Cardiac muscle cell (in vitro differentiated cells and primary cell): Measurements from ENCODE around the gene LRSAM1. TPM values are rescaled to one million over a fixed set of nuclear protein-coding genes. Genes with fewer than 3 reads are reported as not detected.

Experiments used
- DNase-seq, 2 donors: peaks; one replicate each; pipeline versions ENCODE4 v3.0.0 to v3.0.0-alpha.2; 2010 to 2017; ENCODE audit warnings: low read depth in 1 of 2, low spot score in 1 of 2
- H3K27ac ChIP-seq: fragments of 200-600 bp; sonication (generic); 2 replicates; pipeline ENCODE4 v1.5.1; 2016
- H3K27me3 ChIP-seq: fragments of 200-600 bp; sonication (generic); 2 replicates; pipeline ENCODE4 v1.6.0; 2016; ENCODE audit warnings: control low read depth
- H3K36me3 ChIP-seq: fragments of 200-600 bp; sonication (generic); 2 replicates; pipeline ENCODE4 v1.5.1; 2016; ENCODE audit warnings: control low read depth
- H3K4me1 ChIP-seq: fragments of 200-600 bp; sonication (generic); 2 replicates; pipeline ENCODE4 v1.8.1; 2017; ENCODE audit warnings: low read depth, mild to moderate bottlenecking, mixed run types
- H3K4me3 ChIP-seq: fragments of 200-600 bp; sonication (generic); 2 replicates; pipeline ENCODE4 v1.5.1; 2016; ENCODE audit warnings: mild to moderate bottlenecking
- H3K9me3 ChIP-seq: fragments of 200-600 bp; sonication (generic); 2 replicates; pipeline ENCODE4 v1.5.1; 2017; ENCODE audit warnings: low read depth, mild to moderate bottlenecking, control low read depth
- CTCF ChIP-seq: IDR thresholded peaks from 2 replicates; pipeline ENCODE4 v1.5.1; 2012; ENCODE audit warnings: low read depth, mild to moderate bottlenecking, low read length
- polyA plus RNA-seq: library from polyadenylated mRNA; unstranded; fragments of >200 nt; fragmentation: Nextera tagmentation; extraction: Ambion mirVana; gene quantifications from 2 replicates; pipeline ENCODE4 v1.2.1, GENCODE V29; 2016
- total RNA-seq: library from RNA; depleted of rRNA; stranded (reverse); fragments of >200 nt; gene quantifications from 2 replicates; pipeline ENCODE4 v1.2.3, GENCODE V29; 2016

Gene LRSAM1
- total RNA-seq (32.6 and 39.4 TPM in 2 replicates), polyA plus RNA-seq (37.1 and 39.7 TPM in 2 replicates)

GRCh38 chr9:127450830-127451607 is at the start of gene LRSAM1, which contains the start of gene RPL12:
LRSAM1 (plus strand) TSS chr9:127451510; CDS start chr9:127454528, 3,018 bp downstream.
RPL12 (minus strand) TSS chr9:127451406; CDS start chr9:127451317, 89 bp downstream.
- H3K9me3 ChIP-seq: no peaks in the 10 kb centered on the region
- H3K4me1 ChIP-seq: peaks cover 22% of the 10 kb centered on the region
- H3K36me3 ChIP-seq: peaks cover 32% of the 10 kb centered on the region
- peak; percentile 96 to 98 for DNase-seq
- peak within 1 kb of the TSS; percentile 80 for H3K27ac ChIP-seq
- no peaks in the 10 kb centered on the region for H3K27me3 ChIP-seq
- peak within 1 kb of the TSS; percentile 97 for H3K4me3 ChIP-seq
- TF ChIP-seq CTCF: no peak

GRCh38 chr9:127402401-127403090 is 48.8 kb upstream of the LRSAM1 start:
- Histone ChIP-seq H3K27me3 (no peaks in the 10 kb centered on the region), H3K9me3 (no peaks in the 10 kb centered on the region), H3K4me3 (no peak overlapping the region), H3K27ac (no peak overlapping the region), H3K4me1 (peaks cover 10% of the 10 kb centered on the region), H3K36me3 (peaks cover 5% of the 10 kb centered on the region)
- TF ChIP-seq CTCF: no peak
- DNase-seq: no peak

- no peak overlapping the region for H3K4me3 ChIP-seq
- peaks cover 14% of the 10 kb centered on the region for H3K4me1 ChIP-seq
- H3K27me3 ChIP-seq: no peaks in the 10 kb centered on the region
- H3K36me3 ChIP-seq: peaks cover 5% of the 10 kb centered on the region
- no peak for DNase-seq
- TF ChIP-seq CTCF: no peak
- no peaks in the 10 kb centered on the region for H3K9me3 ChIP-seq
- no peak overlapping the region for H3K27ac ChIP-seq
Observed at GRCh38 chr9:127403507-127404192, 47.7 kb upstream of the LRSAM1 start.

- no peak for TF ChIP-seq CTCF
- Histone ChIP-seq H3K27ac (no peak overlapping the region), H3K4me3 (no peak overlapping the region), H3K4me1 (peaks cover 14% of the 10 kb centered on the region), H3K9me3 (no peaks in the 10 kb centered on the region), H3K27me3 (no peaks in the 10 kb centered on the region), H3K36me3 (peaks cover 5% of the 10 kb centered on the region)
- DNase-seq: no peak
Observed at GRCh38 chr9:127404631-127405030, 46.7 kb upstream of the LRSAM1 start.

GRCh38 chr9:127405344-127406125 is 45.8 kb upstream of the LRSAM1 start:
- DNase-seq: no peak
- Histone ChIP-seq H3K9me3 (no peaks in the 10 kb centered on the region), H3K4me1 (peaks cover 14% of the 10 kb centered on the region), H3K36me3 (peaks cover 5% of the 10 kb centered on the region), H3K27me3 (no peaks in the 10 kb centered on the region), H3K4me3 (no peak overlapping the region), H3K27ac (peak overlapping the region; percentile 74)
- no peak for TF ChIP-seq CTCF
